Measurements from ENCODE around the gene M6PR. TPM values are rescaled to one million over a fixed set of nuclear protein-coding genes. Genes with fewer than 3 reads are reported as not detected.
"Not testable (repeated sequence)": the region's sequence is repeated elsewhere in the genome, so short reads cannot be mapped to it uniquely, and the experiment has no call there.

M6PR gene
- total RNA-seq, 1 donor from 2014 or later, result 98.0 TPM

GRCh38 chr12:8941691-8942478 lies 7.6 kb downstream of the M6PR start:
- H3K27ac ChIP-seq, result no peak overlapping the region
- TF ChIP-seq POLR2A (IDR thresholded peaks at IDR 0.05), result no peak
- TF ChIP-seq CTCF (IDR thresholded peaks at IDR 0.05), result no peak
- no peak for TF ChIP-seq POLR2AphosphoS5 (IDR thresholded peaks at IDR 0.05; ENCODE audit: insufficient read depth in 1 of 2, low read depth in 1 of 2)
- H3K4me1 ChIP-seq, result no peaks in the 10 kb centered on the region
- DNase-seq (ENCODE audit: extremely low spot score in 2 of 2), result no peak
- peaks cover 0 to 65% of the 10 kb centered on the region in 2 donors for H3K36me3 ChIP-seq
- no peaks in the 10 kb centered on the region for H3K9me3 ChIP-seq
- intact Hi-C loops (cut with DNase I), result no loop called here
- H3K27me3 ChIP-seq, result no peaks in the 10 kb centered on the region
- no peak overlapping the region for H3K4me3 ChIP-seq

DNA sequence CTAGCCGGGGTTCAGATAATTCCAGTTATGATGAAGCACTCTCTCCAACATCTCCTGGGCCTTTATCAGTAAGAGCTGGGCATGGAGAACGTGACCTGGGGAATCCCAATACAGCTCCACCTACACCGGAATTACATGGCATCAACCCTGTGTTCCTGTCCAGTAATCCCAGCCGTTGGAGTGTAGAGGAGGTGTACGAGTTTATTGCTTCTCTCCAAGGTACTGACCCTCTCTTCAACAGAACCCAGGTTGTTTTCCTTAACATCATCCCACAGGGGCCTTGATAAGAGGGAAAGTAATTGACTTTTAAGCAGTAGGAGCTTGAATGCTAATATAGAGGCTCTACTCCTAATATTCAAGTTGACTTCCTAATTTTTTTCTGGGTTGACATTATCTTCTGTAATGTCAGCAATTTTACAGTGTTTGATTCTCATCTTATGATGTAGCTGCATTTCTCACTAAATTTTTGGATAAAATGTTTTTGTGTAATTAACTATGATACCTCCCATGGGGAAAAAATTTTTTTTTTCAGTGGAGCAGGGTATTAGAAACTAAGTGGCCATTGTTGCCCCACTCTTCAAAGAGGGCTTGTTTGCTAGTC lies 11.5 kb downstream of the M6PR start:
- intact Hi-C loops (cut with DNase I); H3K27me3 ChIP-seq; H3K9me3 ChIP-seq; H3K27ac ChIP-seq; DNase-seq (ENCODE audit: extremely low spot score in 2 of 2); H3K4me1 ChIP-seq; H3K4me3 ChIP-seq: not testable (repeated sequence)
- peaks cover 0 to 57% of the 10 kb centered on the region in 2 donors for H3K36me3 ChIP-seq

DNA sequence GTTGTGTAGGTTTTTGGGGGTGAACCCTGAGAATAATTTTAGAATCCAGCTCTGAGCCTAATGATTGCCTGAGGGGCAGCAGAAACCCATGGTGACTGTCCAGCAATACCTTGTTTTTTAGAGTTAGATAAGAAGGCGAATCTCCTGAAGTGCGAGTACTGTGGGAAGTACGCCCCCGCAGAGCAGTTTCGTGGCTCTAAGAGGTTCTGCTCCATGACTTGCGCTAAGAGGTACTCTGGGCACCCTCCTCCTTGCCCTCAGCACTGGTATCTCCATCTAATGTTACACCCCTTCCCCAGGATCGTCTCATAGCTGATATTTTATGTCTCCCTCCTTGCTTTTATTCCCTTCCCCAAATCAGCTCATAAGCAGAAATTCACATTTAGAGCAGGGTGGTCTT lies 12.7 kb downstream of the M6PR start:
- no peak for DNase-seq (ENCODE audit: extremely low spot score in 2 of 2)
- Histone ChIP-seq H3K36me3 (peaks cover 0 to 47% of the 10 kb centered on the region in 2 donors), H3K4me3 (no peak overlapping the region), H3K9me3 (no peaks in the 10 kb centered on the region), H3K4me1 (no peaks in the 10 kb centered on the region), H3K27ac (no peak overlapping the region), H3K27me3 (no peaks in the 10 kb centered on the region)
- TF ChIP-seq POLR2AphosphoS5 (IDR thresholded peaks at IDR 0.05; ENCODE audit: insufficient read depth in 1 of 2, low read depth in 1 of 2) (no peak), CTCF (IDR thresholded peaks at IDR 0.05) (no peak), POLR2A (IDR thresholded peaks at IDR 0.05) (no peak)
- intact Hi-C loops (cut with DNase I), result no loop called here

DNA sequence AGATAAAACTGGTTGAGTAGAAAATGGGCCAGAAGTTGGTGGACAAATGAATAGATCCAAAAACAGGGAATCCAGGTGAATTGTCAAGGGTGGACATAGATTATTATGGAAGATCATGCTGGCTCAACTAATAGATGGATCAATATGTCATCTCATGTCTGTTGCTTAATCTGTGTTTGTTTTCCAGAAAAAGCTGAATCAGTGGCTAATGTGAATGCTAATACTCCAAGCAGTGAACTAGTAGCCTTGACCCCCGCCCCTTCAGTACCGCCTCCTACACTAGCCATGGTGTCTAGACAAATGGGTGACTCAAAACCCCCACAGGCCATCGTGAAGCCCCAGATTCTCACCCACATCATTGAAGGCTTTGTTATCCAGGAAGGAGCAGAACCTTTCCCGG lies 15.4 kb downstream of the M6PR start:
- H3K4me3 ChIP-seq; intact Hi-C loops (cut with DNase I); DNase-seq (ENCODE audit: extremely low spot score in 2 of 2); H3K27ac ChIP-seq; H3K9me3 ChIP-seq; H3K27me3 ChIP-seq; H3K4me1 ChIP-seq: not testable (repeated sequence)
- peaks cover 0 to 51% of the 10 kb centered on the region in 2 donors for H3K36me3 ChIP-seq

DNA sequence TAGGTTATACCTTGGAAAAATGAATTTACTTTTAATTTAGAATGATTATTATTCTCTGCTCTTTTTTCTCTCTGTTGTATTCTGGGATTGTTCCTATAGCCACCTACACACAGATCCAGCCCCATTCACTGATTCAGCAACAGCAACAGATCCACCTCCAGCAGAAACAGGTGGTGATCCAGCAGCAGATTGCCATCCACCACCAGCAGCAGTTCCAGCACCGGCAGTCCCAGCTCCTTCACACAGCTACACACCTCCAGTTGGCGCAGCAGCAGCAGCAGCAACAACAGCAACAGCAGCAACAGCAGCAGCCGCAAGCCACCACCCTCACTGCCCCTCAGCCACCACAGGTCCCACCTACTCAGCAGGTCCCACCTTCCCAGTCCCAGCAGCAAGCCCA lies 17.0 kb downstream of the M6PR start:
- peaks cover 0 to 37% of the 10 kb centered on the region in 2 donors for H3K36me3 ChIP-seq

GRCh38 chr12:8930655-8931323 lies 18.7 kb downstream of the M6PR start:
- intact Hi-C loops (cut with DNase I), result not testable (repeated sequence)
- H3K36me3 ChIP-seq, result peaks cover 0 to 27% of the 10 kb centered on the region in 2 donors

More for the DNA sequence above, 17.0 kb downstream of the M6PR start:
- intact Hi-C loops (cut with DNase I); H3K4me1 ChIP-seq; H3K9me3 ChIP-seq; H3K27me3 ChIP-seq; DNase-seq (ENCODE audit: extremely low spot score in 2 of 2); H3K4me3 ChIP-seq; H3K27ac ChIP-seq: not testable (repeated sequence)

GRCh38 chr12:8922544-8922943 lies 26.9 kb downstream of the M6PR start:
- H3K4me3 ChIP-seq, result no peak overlapping the region
- H3K36me3 ChIP-seq, result peaks cover 0 to 36% of the 10 kb centered on the region in 2 donors
- no peaks in the 10 kb centered on the region for H3K27me3 ChIP-seq
- TF ChIP-seq CTCF (IDR thresholded peaks at IDR 0.05), result no peak
- no peak for TF ChIP-seq POLR2AphosphoS5 (IDR thresholded peaks at IDR 0.05; ENCODE audit: insufficient read depth in 1 of 2, low read depth in 1 of 2)
- TF ChIP-seq POLR2A (IDR thresholded peaks at IDR 0.05), result no peak
- intact Hi-C loops (cut with DNase I), result no loop called here
- H3K4me1 ChIP-seq, result no peaks in the 10 kb centered on the region
- no peak overlapping the region for H3K27ac ChIP-seq
- H3K9me3 ChIP-seq, result no peaks in the 10 kb centered on the region
- no peak for DNase-seq (ENCODE audit: extremely low spot score in 2 of 2)

More at GRCh38 chr12:8930655-8931323, 18.7 kb downstream of the M6PR start:
- not testable (repeated sequence) for DNase-seq (ENCODE audit: extremely low spot score in 2 of 2); H3K4me3 ChIP-seq; H3K27me3 ChIP-seq; H3K4me1 ChIP-seq; H3K27ac ChIP-seq; H3K9me3 ChIP-seq

GRCh38 chr12:8919643-8920042 lies 29.8 kb downstream of the M6PR start:
- H3K4me1 ChIP-seq, result peaks cover 20% of the 10 kb centered on the region
- DNase-seq (ENCODE audit: extremely low spot score in 2 of 2); H3K27ac ChIP-seq; H3K27me3 ChIP-seq; intact Hi-C loops (cut with DNase I); H3K4me3 ChIP-seq; H3K9me3 ChIP-seq: not testable (repeated sequence)
- H3K36me3 ChIP-seq, result peaks cover 0 to 36% of the 10 kb centered on the region in 2 donors

Data from vagina (tissue), 2 donors.